Nephron (organoid): ENCODE measurements around the gene HAPLN1.

ENCODE experiments used
- H3K27ac Mint-ChIP-seq, 3 experiments: 2 replicates each; pipeline ENCODE4 v1.8.0; 2020; ENCODE audit warnings: mixed read lengths in 3 of 3, mild to moderate bottlenecking in 2 of 3, moderate library complexity in 1 of 3
- H3K27me3 Mint-ChIP-seq: 2 replicates; pipeline ENCODE4 v1.8.0; 2021; ENCODE audit warnings: low read depth, mild to moderate bottlenecking, moderate library complexity, mixed read lengths
- H3K36me3 Mint-ChIP-seq: 2 replicates; pipeline ENCODE4 v1.8.0; 2020; ENCODE audit warnings: low read depth, mixed read lengths
- H3K4me1 Mint-ChIP-seq: 2 replicates; pipeline ENCODE4 v1.8.0; 2020; ENCODE audit warnings: mixed read lengths
- H3K4me3 Mint-ChIP-seq, 3 experiments: 2 replicates each; pipeline ENCODE4 v1.8.0; 2020; ENCODE audit warnings: mild to moderate bottlenecking in 3 of 3, mixed read lengths in 3 of 3, moderate library complexity in 2 of 3
- H3K9me3 Mint-ChIP-seq: 2 replicates; pipeline ENCODE4 v1.8.0; 2020; ENCODE audit warnings: mixed read lengths
- TF ChIP-seq, protein P1 (sequence below), 3 experiments: fragments of 200-600 bp; sonication (generic); IDR thresholded peaks; one replicate each; pipeline ENCODE4 v1.5.0; 2021; ENCODE audit warnings: antibody characterized with exemption in 3 of 3; ENCODE audit not compliant: unreplicated experiment in 3 of 3

HAPLN1 gene

DNA sequence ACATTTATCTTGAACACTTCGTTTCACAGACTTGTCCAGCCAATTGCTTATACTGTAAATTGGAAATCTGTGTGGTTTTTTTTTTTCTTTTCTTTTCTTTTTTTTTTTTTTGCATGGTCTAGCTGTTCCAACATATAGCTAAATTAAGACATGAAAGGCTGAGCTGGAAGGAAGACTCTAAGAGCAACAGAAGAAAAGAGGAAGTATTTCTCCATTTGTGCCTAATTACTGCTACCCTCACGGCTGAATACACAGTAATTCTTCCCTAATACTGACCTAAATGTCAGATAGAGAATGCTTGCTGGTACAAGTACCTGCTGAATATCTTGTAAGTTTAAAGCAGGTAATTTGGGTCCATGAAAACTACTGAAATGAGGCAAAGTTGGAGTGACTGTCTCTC, 11.0 kb upstream of the HAPLN1 start:
- Mint-ChIP-seq H3K4me3 (no peak overlapping the region), H3K4me1 (no peaks in the 10 kb centered on the region), H3K36me3 (no peaks in the 10 kb centered on the region), H3K27me3 (no peaks in the 10 kb centered on the region), H3K27ac (no peak overlapping the region), H3K9me3 (peaks cover 6% of the 10 kb centered on the region)
- TF ChIP-seq, protein P1, sequence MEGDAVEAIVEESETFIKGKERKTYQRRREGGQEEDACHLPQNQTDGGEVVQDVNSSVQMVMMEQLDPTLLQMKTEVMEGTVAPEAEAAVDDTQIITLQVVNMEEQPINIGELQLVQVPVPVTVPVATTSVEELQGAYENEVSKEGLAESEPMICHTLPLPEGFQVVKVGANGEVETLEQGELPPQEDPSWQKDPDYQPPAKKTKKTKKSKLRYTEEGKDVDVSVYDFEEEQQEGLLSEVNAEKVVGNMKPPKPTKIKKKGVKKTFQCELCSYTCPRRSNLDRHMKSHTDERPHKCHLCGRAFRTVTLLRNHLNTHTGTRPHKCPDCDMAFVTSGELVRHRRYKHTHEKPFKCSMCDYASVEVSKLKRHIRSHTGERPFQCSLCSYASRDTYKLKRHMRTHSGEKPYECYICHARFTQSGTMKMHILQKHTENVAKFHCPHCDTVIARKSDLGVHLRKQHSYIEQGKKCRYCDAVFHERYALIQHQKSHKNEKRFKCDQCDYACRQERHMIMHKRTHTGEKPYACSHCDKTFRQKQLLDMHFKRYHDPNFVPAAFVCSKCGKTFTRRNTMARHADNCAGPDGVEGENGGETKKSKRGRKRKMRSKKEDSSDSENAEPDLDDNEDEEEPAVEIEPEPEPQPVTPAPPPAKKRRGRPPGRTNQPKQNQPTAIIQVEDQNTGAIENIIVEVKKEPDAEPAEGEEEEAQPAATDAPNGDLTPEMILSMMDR (IDR thresholded peaks at IDR 0.05; ENCODE audit: unreplicated experiment in 3 of 3), result no peak

DNA sequence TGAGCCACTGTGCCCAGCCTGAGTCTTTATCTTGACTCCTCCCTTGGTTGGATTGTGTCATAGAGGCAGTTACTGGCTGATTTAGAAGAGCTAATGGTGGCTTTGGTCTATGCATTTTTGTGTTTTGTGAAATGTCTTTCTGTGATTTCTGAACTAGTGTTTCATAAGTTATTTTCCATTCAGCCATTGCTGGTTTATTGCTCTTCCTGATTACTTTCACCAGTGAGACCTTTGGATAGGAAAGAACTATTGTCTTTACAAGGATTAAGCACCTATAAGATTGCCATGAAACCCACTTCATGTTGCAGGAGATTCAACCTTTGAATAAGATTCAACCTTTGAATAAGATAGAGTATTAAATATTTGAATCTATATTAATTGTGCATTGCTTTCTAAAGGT, 8.7 kb upstream of the HAPLN1 start:
- Mint-ChIP-seq H3K27me3 (no peaks in the 10 kb centered on the region), H3K36me3 (no peaks in the 10 kb centered on the region), H3K9me3 (peaks cover 4% of the 10 kb centered on the region), H3K4me1 (no peaks in the 10 kb centered on the region), H3K4me3 (no peak overlapping the region), H3K27ac (no peak overlapping the region)
- TF ChIP-seq, protein P1 (IDR thresholded peaks at IDR 0.05; ENCODE audit: unreplicated experiment in 3 of 3), result no peak

DNA sequence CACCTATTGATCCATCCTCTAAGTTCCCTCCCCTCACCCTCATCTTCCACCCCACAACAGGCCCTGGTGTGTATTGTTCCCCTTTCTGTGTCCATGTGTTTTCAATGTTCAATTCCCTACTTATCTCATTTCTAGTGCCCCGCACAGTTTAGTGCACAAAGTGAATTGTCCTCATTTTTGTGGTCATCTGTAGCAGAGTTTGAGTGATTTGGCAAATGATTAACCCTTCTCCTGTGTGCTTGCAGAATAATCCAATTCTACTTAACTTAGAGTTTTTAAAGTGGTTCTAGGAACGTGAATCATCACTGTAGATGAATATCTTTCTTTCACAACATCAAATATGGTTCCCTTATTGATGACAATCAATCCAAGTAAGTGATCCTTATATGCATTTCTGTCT, 6.3 kb upstream of the HAPLN1 start:
- H3K36me3 Mint-ChIP-seq, result no peaks in the 10 kb centered on the region
- H3K27me3 Mint-ChIP-seq, result peaks cover 10% of the 10 kb centered on the region
- peaks cover 6% of the 10 kb centered on the region for H3K4me1 Mint-ChIP-seq
- TF ChIP-seq, protein P1 (IDR thresholded peaks at IDR 0.05; ENCODE audit: unreplicated experiment in 3 of 3), result no peak
- no peak overlapping the region for H3K4me3 Mint-ChIP-seq
- peak overlapping the region in 1 of 3 experiments; percentile 6 for H3K27ac Mint-ChIP-seq
- no peaks in the 10 kb centered on the region for H3K9me3 Mint-ChIP-seq

DNA sequence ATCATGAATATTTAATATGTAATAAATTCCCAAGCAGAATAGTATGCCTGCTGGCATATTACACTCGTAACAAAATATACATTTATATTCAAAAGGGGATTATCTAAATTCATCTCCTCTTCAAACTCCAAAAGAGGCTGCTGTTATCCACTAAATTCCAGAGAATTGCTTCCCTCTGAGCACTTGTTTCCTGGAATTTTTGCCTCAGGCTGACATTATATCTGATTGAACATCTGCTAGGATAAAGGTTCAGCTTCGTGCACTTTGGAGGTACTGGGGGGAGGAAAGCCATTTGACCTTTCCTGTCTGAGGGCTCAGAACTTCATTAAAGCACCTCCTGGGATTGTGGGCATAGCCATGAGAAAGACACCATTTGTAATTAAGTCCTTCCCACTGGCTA, 4.3 kb upstream of the HAPLN1 start:
- H3K9me3 Mint-ChIP-seq, result no peaks in the 10 kb centered on the region
- H3K4me1 Mint-ChIP-seq, result peaks cover 13% of the 10 kb centered on the region
- no peaks in the 10 kb centered on the region for H3K36me3 Mint-ChIP-seq
- TF ChIP-seq, protein P1 (IDR thresholded peaks at IDR 0.05; ENCODE audit: unreplicated experiment in 3 of 3), result no peak
- peaks cover 30% of the 10 kb centered on the region for H3K27me3 Mint-ChIP-seq
- H3K4me3 Mint-ChIP-seq, result no peak overlapping the region
- H3K27ac Mint-ChIP-seq, result no peak overlapping the region

DNA sequence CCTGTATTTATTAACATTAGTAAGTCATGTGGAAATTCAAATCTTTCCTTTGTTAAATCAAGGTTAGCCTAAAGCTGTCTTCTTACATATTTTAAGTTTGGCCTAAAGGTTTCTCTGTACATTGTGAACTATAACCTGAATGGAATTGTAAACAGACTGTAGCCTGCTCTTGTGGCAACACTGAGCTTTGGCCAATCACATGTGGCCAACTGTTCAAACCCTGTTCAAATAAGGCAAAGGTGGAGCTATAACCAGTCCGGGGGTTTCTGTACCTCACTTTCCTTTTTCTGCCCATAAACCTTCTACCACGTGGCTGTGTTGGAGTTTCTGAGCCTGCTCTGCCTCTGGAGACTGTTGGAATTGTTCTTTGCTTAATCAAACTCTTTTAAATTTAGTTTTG, 3.3 kb upstream of the HAPLN1 start:
- TF ChIP-seq, protein P1 (IDR thresholded peaks at IDR 0.05; ENCODE audit: unreplicated experiment in 3 of 3), result no peak
- Mint-ChIP-seq H3K9me3 (no peaks in the 10 kb centered on the region), H3K4me1 (peaks cover 13% of the 10 kb centered on the region), H3K27me3 (peaks cover 34% of the 10 kb centered on the region), H3K4me3 (no peak overlapping the region), H3K36me3 (no peaks in the 10 kb centered on the region), H3K27ac (peak overlapping the region in 1 of 3 experiments; percentile 42)

DNA sequence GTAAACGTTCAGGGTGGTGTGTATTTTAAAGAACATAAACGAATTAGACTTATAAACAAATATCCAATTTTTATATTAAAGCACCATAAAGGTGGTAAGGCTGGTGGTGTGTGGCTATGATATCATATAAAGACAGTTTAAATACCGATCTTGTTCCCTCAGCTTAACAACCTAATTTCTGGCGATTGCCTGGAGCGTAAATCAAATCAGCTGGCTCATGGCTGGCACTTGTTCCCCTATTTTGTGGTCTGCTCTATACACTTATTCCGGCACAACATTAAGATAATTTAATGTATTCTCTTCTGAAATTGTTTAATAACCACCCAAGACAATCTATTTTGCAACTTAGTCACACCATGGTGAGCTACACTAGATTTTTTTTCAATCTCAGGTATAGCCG, 2.4 kb upstream of the HAPLN1 start:
- peak overlapping the region; percentile 96 to 98 (median 97) for H3K4me3 Mint-ChIP-seq
- peak overlapping the region in 1 of 3 experiments; percentile 87 for H3K27ac Mint-ChIP-seq
- peaks cover 36% of the 10 kb centered on the region for H3K27me3 Mint-ChIP-seq
- H3K4me1 Mint-ChIP-seq, result peaks cover 13% of the 10 kb centered on the region
- H3K9me3 Mint-ChIP-seq, result no peaks in the 10 kb centered on the region
- TF ChIP-seq, protein P1 (IDR thresholded peaks at IDR 0.05; ENCODE audit: unreplicated experiment in 3 of 3), result no peak
- H3K36me3 Mint-ChIP-seq, result no peaks in the 10 kb centered on the region
